Keratinocyte (primary cell): Measurements from ENCODE around the gene EXOC4. TPM values are rescaled to one million over a fixed set of nuclear protein-coding genes. Genes with fewer than 3 reads are reported as not detected.

ENCODE experiments used
- DNase-seq: peaks from one replicate; pipeline ENCODE4 v3.0.0-alpha.2; 2011; ENCODE audit warnings: low read depth, missing footprints, low spot score
- FAIRE-seq: peaks from 2 replicates; lab custom pipeline; 2011; peaks lifted over from hg19 to GRCh38; lab: Jason Lieb, UNC
- H2AFZ ChIP-seq: 2 replicates; pipeline ENCODE4 v1.6.0; 2012; ENCODE audit warnings: low read length, control low read depth, inconsistent platforms; ENCODE audit not compliant: control insufficient read depth
- H3K27ac ChIP-seq: 2 replicates; pipeline ENCODE4 v1.5.1; 2011; ENCODE audit warnings: low read length; ENCODE audit not compliant: control insufficient read depth, insufficient read depth
- H3K27me3 ChIP-seq: 3 replicates; pipeline ENCODE4 v1.6.0; 2011; ENCODE audit warnings: low read length; ENCODE audit not compliant: control insufficient read depth, insufficient read depth; ENCODE audit errors: extremely low read depth
- H3K36me3 ChIP-seq, 2 experiments: 2 replicates in 1 of 2; 3 replicates in 1 of 2; pipeline ENCODE4 v1.5.1; 2011; ENCODE audit warnings: low read length in 2 of 2, mild to moderate bottlenecking in 1 of 2; ENCODE audit not compliant: control insufficient read depth in 2 of 2, insufficient read depth in 2 of 2; ENCODE audit errors: extremely low read depth in 1 of 2
- H3K4me1 ChIP-seq: 3 replicates; pipeline ENCODE4 v1.5.1; 2011; ENCODE audit warnings: low read length; ENCODE audit not compliant: control insufficient read depth, insufficient read depth; ENCODE audit errors: extremely low read depth
- H3K4me2 ChIP-seq: 3 replicates; pipeline ENCODE4 v1.6.0; 2011; ENCODE audit warnings: low read depth, low read length; ENCODE audit not compliant: control insufficient read depth, insufficient read depth; ENCODE audit errors: extremely low read depth
- H3K4me3 ChIP-seq, 3 experiments: fragments of 200-600 bp in 1 of 3; sonication (generic) in 1 of 3; 2 replicates in 2 of 3; 3 replicates in 1 of 3; pipeline ENCODE4 v1.5.1; 2011 to 2016; ENCODE audit warnings: low read length in 3 of 3, mild to moderate bottlenecking in 3 of 3, control low read depth in 2 of 3, inconsistent platforms in 1 of 3, low read depth in 1 of 3, mixed read lengths in 1 of 3, mixed run types in 1 of 3, moderate library complexity in 1 of 3; ENCODE audit not compliant: control insufficient read depth in 2 of 3, insufficient read depth in 2 of 3; ENCODE audit errors: extremely low read depth in 1 of 3
- H3K79me2 ChIP-seq: 2 replicates; pipeline ENCODE4 v1.6.0; 2012; ENCODE audit warnings: low read length; ENCODE audit not compliant: control insufficient read depth, insufficient read depth
- H3K9ac ChIP-seq: 3 replicates; pipeline ENCODE4 v1.6.0; 2011; ENCODE audit warnings: low read length; ENCODE audit not compliant: control insufficient read depth, insufficient read depth; ENCODE audit errors: extremely low read depth
- H3K9me1 ChIP-seq: 3 replicates; pipeline ENCODE4 v1.6.0; 2011; ENCODE audit warnings: low read length; ENCODE audit not compliant: control insufficient read depth, insufficient read depth; ENCODE audit errors: extremely low read depth
- H3K9me3 ChIP-seq: 2 replicates; pipeline ENCODE4 v1.5.1; 2012; ENCODE audit warnings: low read depth, low read length; ENCODE audit not compliant: control insufficient read depth
- H4K20me1 ChIP-seq: 3 replicates; pipeline ENCODE4 v1.6.0; 2011; ENCODE audit warnings: low read length; ENCODE audit not compliant: control insufficient read depth, insufficient read depth; ENCODE audit errors: extremely low read depth
- CTCF ChIP-seq, 3 experiments: IDR thresholded peaks in 1 of 3; conservative IDR thresholded peaks in 1 of 3; optimal IDR thresholded peaks in 1 of 3; 2 replicates in 2 of 3; 3 replicates in 1 of 3; pipeline versions ENCODE3 to v1.5.1; 2011; ENCODE audit warnings: low read length in 3 of 3, mild to moderate bottlenecking in 3 of 3, moderate library complexity in 2 of 3, control low read depth in 1 of 3, inconsistent platforms in 1 of 3; ENCODE audit not compliant: insufficient read depth in 2 of 3; ENCODE audit errors: extremely low read depth in 1 of 3
- EZH2 ChIP-seq: IDR thresholded peaks from one replicate; pipeline ENCODE4 v1.6.1; 2012; ENCODE audit warnings: inconsistent platforms, mild to moderate bottlenecking, low read length, moderate library complexity
- dilution Hi-C: fragments of 300-500 bp; cut with MboI; formaldehyde crosslinking; loops from one replicate; pipeline ENCODE4 v1.7.0; 2020; ENCODE audit warnings: low sequenced_read_pairs; ENCODE audit not compliant: extremely low pct_ligation_motif_present
- polyA plus RNA-seq, 5 experiments: library from polyadenylated mRNA; depleted of rRNA in 3 of 5; stranded (reverse) in 3 of 5; stranded (forward) in 1 of 5; unstranded in 1 of 5; fragments of >200 nt; gene quantifications; 1 replicate in 1 of 5; 2 replicates in 3 of 5; 3 replicates in 1 of 5; pipeline versions ENCODE4 v1.2.1 to v1.2.3, GENCODE V29; 2011 to 2012; ENCODE audit warnings: missing spikeins in 2 of 5, low read depth in 1 of 5, low replicate concordance in 1 of 5

The EXOC4 gene
- polyA plus RNA-seq, 1 donor (not counting 4 experiments of a cell fraction or from before 2014, with no cell fraction given) = 52.6 TPM

GRCh38 chr7:133679977-133680376, 427.1 kb downstream of the EXOC4 start:
- no peak for DNase-seq

GRCh38 chr7:133681529-133681928, 428.7 kb downstream of the EXOC4 start:
- Histone ChIP-seq H2AFZ (no peak overlapping the region), H3K9ac (no peak overlapping the region), H3K9me1 (no peaks in the 10 kb centered on the region), H3K4me3 (no peak overlapping the region), H3K36me3 (no peaks in the 10 kb centered on the region), H3K27me3 (no peaks in the 10 kb centered on the region), H3K4me1 (peaks cover 3% of the 10 kb centered on the region), H3K27ac (no peak overlapping the region), H3K79me2 (no peaks in the 10 kb centered on the region), H4K20me1 (no peaks in the 10 kb centered on the region), H3K4me2 (no peak overlapping the region), H3K9me3 (no peaks in the 10 kb centered on the region)
- TF ChIP-seq EZH2 (no peak), CTCF (optimal IDR thresholded peaks at IDR 0.05 in 1 of 3, IDR thresholded peaks at IDR 0.05 in 1 of 3, conservative IDR thresholded peaks at IDR 0.05 in 1 of 3; ENCODE audit: extremely low read depth in 1 of 3, insufficient read depth in 2 of 3, low read length in 3 of 3) (no peak)
- DNase-seq (no peak), FAIRE-seq (no peak)
- dilution Hi-C loops = no loop called here

More at GRCh38 chr7:133679977-133680376, 427.1 kb downstream of the EXOC4 start:
- Histone ChIP-seq H3K4me1 (peaks cover 3% of the 10 kb centered on the region), H2AFZ (no peak overlapping the region), H3K27me3 (no peaks in the 10 kb centered on the region), H3K79me2 (no peaks in the 10 kb centered on the region), H3K36me3 (no peaks in the 10 kb centered on the region), H3K4me2 (no peak overlapping the region), H3K9ac (no peak overlapping the region), H3K9me3 (no peaks in the 10 kb centered on the region), H3K4me3 (no peak overlapping the region), H3K27ac (no peak overlapping the region), H4K20me1 (no peaks in the 10 kb centered on the region), H3K9me1 (no peaks in the 10 kb centered on the region)
- TF ChIP-seq CTCF (optimal IDR thresholded peaks at IDR 0.05 in 1 of 3, IDR thresholded peaks at IDR 0.05 in 1 of 3, conservative IDR thresholded peaks at IDR 0.05 in 1 of 3; ENCODE audit: extremely low read depth in 1 of 3, insufficient read depth in 2 of 3, low read length in 3 of 3) (no peak), EZH2 (no peak)
- dilution Hi-C loops = no loop called here
- no peak for FAIRE-seq
